ENCODE results near the gene RALGAPA1. TPM values are rescaled to one million over a fixed set of nuclear protein-coding genes. Genes with fewer than 3 reads are reported as not detected.

Gene RALGAPA1
- total and polyA plus RNA-seq, 2 donors = 17.4 to 209 TPM

- DNase-seq (ENCODE audit: extremely low spot score) = no peak
- no peak overlapping the region for H3K4me3 ChIP-seq (ENCODE audit: low read depth, low read length)
- no peaks in the 10 kb centered on the region for H3K36me3 ChIP-seq (ENCODE audit: insufficient read depth)
- 34% methylated on average over 3 of the region's 3 CpGs for WGBS
- no peaks in the 10 kb centered on the region for H3K4me1 ChIP-seq (ENCODE audit: insufficient read depth)
- H3K27ac ChIP-seq (ENCODE audit: low read depth) = no peak overlapping the region
These were observed 305.4 kb downstream of the RALGAPA1 start for GRCh38 chr14:35503646-35504045.

DNA sequence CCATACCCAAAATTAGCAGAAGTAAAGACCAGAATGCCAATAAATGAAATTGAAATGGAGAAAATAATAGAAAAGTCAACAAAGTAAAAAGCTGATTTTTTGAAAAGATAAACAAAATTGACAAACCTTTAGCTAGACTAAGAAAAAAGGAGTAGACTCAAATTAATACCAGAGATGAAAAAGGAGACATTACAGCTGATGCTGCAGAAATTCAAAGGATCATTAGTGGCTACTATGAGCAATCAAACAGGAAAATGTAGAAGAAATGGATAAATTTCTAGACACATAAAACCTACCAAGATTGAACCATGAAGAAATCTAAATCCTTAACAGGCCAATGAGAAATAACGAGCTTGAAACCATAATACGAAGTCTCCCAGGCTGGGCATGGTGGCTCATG lies 309.9 kb downstream of the RALGAPA1 start:
- WGBS = 92% methylated on average over 2 of the region's 2 CpGs
- Histone ChIP-seq H3K4me3 (ENCODE audit: low read depth, low read length) (no peak overlapping the region), H3K4me1 (ENCODE audit: insufficient read depth) (no peaks in the 10 kb centered on the region), H3K36me3 (ENCODE audit: insufficient read depth) (no peaks in the 10 kb centered on the region), H3K27ac (ENCODE audit: low read depth) (no peak overlapping the region)
- DNase-seq (ENCODE audit: extremely low spot score) = no peak

DNA sequence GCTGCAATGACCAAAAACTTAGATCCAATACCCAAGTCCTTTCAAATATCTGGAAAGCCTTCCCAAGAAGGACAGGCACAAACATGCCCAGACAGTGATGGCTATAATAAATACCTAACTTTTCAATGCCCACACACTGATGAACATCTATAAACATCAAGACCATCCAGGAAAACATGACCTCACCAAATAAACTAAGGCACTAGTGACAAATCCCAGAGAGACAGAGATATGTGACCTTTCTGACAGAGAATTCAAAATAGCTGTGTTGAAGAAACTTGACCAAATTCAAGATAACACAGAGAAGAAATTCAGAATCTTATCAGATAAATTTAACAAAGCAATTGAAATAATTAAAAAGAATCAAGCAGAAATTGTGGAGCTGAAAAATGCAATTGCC lies 313.8 kb downstream of the RALGAPA1 start:
- Histone ChIP-seq H3K27ac (ENCODE audit: low read depth) (no peak overlapping the region), H3K36me3 (ENCODE audit: insufficient read depth) (no peaks in the 10 kb centered on the region), H3K4me1 (ENCODE audit: insufficient read depth) (no peaks in the 10 kb centered on the region), H3K4me3 (ENCODE audit: low read depth, low read length) (no peak overlapping the region)
- DNase-seq (ENCODE audit: extremely low spot score) = no peak

DNA sequence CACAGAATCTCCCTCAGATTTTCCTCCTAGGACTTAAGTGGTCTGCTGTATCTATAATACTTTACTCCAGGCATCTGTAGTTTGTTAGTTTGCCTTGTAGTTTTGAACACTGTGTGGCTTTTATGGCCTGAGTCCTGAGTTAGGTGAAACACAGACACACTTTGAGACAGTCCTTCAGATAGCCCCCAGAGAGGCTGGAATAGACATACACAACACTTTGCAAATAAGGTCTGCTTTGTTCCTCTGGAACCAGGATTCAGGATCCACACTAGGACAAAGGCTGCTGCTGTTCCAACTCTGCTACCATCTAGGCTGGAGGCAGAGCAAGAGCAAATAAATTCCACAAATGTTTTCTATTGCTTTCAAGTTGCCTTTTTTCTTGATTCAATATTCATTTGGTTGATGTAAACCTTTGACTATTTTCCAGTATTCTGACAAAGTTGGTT lies 316.5 kb downstream of the RALGAPA1 start:
- H3K36me3 ChIP-seq (ENCODE audit: insufficient read depth) = no peaks in the 10 kb centered on the region
- DNase-seq (ENCODE audit: extremely low spot score) = no peak
- no peak overlapping the region for H3K4me3 ChIP-seq (ENCODE audit: low read depth, low read length)
- no peaks in the 10 kb centered on the region for H3K4me1 ChIP-seq (ENCODE audit: insufficient read depth)
- H3K27ac ChIP-seq (ENCODE audit: low read depth) = no peak overlapping the region

Small RNA genes within 50 kb of the gene (small RNA-seq; reads per million reads assigned to genes)
- not detected for gene RF00322

Other genes starting within 250 kb of the RALGAPA1 start
- 19.1 TPM for gene BRMS1L, start 17.0 kb upstream of the RALGAPA1 start, total RNA-seq
- 12.1 TPM for gene BRMS1L, start 17.0 kb upstream of the RALGAPA1 start, polyA plus RNA-seq